Esophagus muscularis mucosa (tissue), 4 donors: Measurements from ENCODE around the gene RUNX1. TPM values are rescaled to one million over a fixed set of nuclear protein-coding genes. Genes with fewer than 3 reads are reported as not detected.

Experiments used
- DNase-seq: peaks from one replicate; pipeline ENCODE4 v3.0.0-alpha.2; 2017; ENCODE audit errors: extremely low spot score
- H3K27ac ChIP-seq, 4 donors: fragments of 200-600 bp; sonication (generic); replicated peaks in 1 of 4; 1 replicate in 3 of 4; 2 replicates in 1 of 4; pipeline ENCODE4 v1.5.1; 2016 to 2019; ENCODE audit warnings: mild to moderate bottlenecking in 1 of 4
- H3K27me3 ChIP-seq, 4 donors: fragments of 200-600 bp; sonication (generic); one replicate each; pipeline versions ENCODE4 v1.5.1 to v1.6.0; 2016 to 2019
- H3K36me3 ChIP-seq, 4 donors: fragments of 200-600 bp; sonication (generic); one replicate each; pipeline ENCODE4 v1.5.1; 2016 to 2019
- H3K4me1 ChIP-seq, 4 donors: fragments of 200-600 bp; sonication (generic); one replicate each; pipeline ENCODE4 v1.5.1; 2016 to 2019
- H3K4me3 ChIP-seq, 4 donors: fragments of 200-600 bp; sonication (generic); 1 replicate in 2 of 4; 2 replicates in 2 of 4; pipeline ENCODE4 v1.5.1; 2016 to 2019; ENCODE audit warnings: mild to moderate bottlenecking in 4 of 4, moderate library complexity in 1 of 4
- H3K9me3 ChIP-seq, 4 donors: fragments of 200-600 bp; sonication (generic); 1 replicate in 3 of 4; 2 replicates in 1 of 4; pipeline ENCODE4 v1.5.1; 2016 to 2019
- EP300 ChIP-seq: sonication (generic); formaldehyde crosslinking; IDR thresholded peaks from one replicate; pipeline ENCODE4 v1.6.1; 2017; ENCODE audit warnings: antibody characterized with exemption
- POLR2A ChIP-seq: fragments of 450-650 bp; IDR thresholded peaks from one replicate; pipeline ENCODE4 v1.6.1; 2017; ENCODE audit warnings: antibody characterized with exemption, moderate library complexity, mild to moderate bottlenecking, low read depth
- POLR2AphosphoS5 ChIP-seq, 2 donors: sonication (generic); formaldehyde crosslinking; IDR thresholded peaks; one replicate each; pipeline ENCODE4 v1.6.1; 2017; ENCODE audit warnings: antibody characterized with exemption in 2 of 2
- WGBS: methylation state at CpG from one replicate; pipeline ENCODE4 v1.1.5; 2018; 5-methylcytosine and 5-hydroxymethylcytosine counted together
- intact Hi-C: fragments of 100-400 bp; cut with DNase I; formaldehyde crosslinking; loops from one replicate; pipeline ENCODE4 v1.15.1; 2023
- total RNA-seq, 4 donors: library from RNA; depleted of rRNA; stranded (reverse); fragments of >200 nt; gene quantifications; one replicate each; pipeline versions ENCODE4 v1.1.0 to v1.2.1, GENCODE V29; 2016
- TF ChIP-seq, protein P1 (sequence below), 3 experiments: fragments of 200-600 bp in 2 of 3; fragments of 450-650 bp in 1 of 3; sonication (generic) in 2 of 3; IDR thresholded peaks; one replicate each; pipeline ENCODE4 v1.5.1; 2017 to 2019; ENCODE audit warnings: antibody characterized with exemption in 3 of 3, mild to moderate bottlenecking in 2 of 3, moderate library complexity in 1 of 3

Gene RUNX1
- 10 to 100 TPM in 1 of 4 donors, 1 to 10 TPM in 3; 3.7 to 10.9 (median 5.6) TPM for total RNA-seq

DNA sequence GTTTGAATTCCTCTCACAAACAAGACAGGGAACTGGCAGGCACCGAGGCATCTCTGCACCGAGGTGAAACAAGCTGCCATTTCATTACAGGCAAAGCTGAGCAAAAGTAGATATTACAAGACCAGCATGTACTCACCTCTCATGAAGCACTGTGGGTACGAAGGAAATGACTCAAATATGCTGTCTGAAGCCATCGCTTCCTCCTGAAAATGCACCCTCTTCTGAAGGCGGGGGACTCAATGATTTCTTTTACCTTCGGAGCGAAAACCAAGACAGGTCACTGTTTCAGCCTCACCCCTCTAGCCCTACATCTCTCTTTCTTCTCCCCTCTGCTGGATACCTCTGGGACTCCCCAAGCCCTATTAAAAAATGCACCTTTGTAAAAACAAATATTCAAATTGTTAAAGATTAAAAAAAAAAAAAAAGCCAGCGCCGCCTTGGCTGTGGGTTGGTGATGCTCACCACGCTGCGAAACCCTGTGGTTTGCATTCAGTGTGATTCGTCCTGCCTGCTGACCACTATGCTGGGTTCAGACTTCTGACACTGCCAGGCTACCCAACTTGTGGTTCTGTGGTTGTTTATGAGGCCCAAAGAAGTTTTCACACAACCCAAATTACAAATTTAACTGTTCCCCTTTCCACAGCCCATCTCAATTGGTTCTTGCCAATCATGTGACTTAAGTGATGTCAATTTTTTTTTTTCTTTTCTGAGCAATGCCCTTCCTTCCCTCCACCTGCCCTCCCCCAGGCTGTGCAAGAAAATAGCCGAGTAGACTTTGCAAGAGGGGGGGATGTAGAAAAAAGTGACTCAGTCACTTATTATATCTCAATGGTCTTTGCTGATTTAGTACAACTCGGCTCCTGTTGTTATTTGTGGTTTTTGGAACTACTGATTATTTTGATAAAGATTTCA is at the start of gene RUNX1:
Gene RUNX1 (minus strand): TSS at position 597 of the 912 bp plus-strand sequence.
- TF ChIP-seq POLR2AphosphoS5 (IDR thresholded peaks at IDR 0.05) (peak in 1 of 2 donors; percentile 38), POLR2A (no peak)
- H3K27ac ChIP-seq: peak within 1 kb of the TSS in 2 of 4 donors; percentile 3 to 45
- intact Hi-C loops: no loop called here
- H3K27me3 ChIP-seq: peaks cover 0 to 16% (median 3%) of the 10 kb centered on the region in 4 donors
- no peaks in the 10 kb centered on the region for H3K9me3 ChIP-seq
- H3K4me3 ChIP-seq: peak within 1 kb of the TSS; percentile 26 to 41 (median 28)
- 76% methylated on average over 14 of the region's 14 CpGs for WGBS
- peak; percentile 91 for DNase-seq
- peaks cover 8 to 43% (median 31%) of the 10 kb centered on the region in 4 donors for H3K4me1 ChIP-seq
- no peaks in the 10 kb centered on the region for H3K36me3 ChIP-seq

DNA sequence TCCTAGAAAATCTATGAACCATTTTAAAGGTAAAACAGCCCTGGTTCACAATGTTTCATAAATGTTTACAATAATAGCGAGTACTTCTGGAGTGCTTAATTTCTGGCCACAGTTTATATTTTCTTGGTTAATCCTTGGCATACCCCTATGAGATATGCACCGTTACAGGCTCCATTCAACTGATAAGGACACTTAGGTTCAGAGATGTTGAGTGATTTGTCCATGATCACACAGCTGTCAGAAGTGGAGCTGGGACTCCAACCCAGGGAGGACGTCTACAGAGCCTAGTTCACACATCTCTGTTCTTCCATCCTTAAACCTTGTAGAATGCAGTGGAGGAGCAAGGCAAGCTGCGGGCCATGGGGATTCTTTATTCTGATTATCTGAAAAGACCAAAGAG is 48.4 kb upstream of the RUNX1 start:
- no peaks in the 10 kb centered on the region for H3K9me3 ChIP-seq
- intact Hi-C loops: no loop called here
- H3K4me3 ChIP-seq: no peak overlapping the region
- H3K36me3 ChIP-seq: no peaks in the 10 kb centered on the region
- WGBS: 65% methylated on average over 4 of the region's 4 CpGs
- H3K4me1 ChIP-seq: no peaks in the 10 kb centered on the region
- no peak overlapping the region for H3K27ac ChIP-seq
- H3K27me3 ChIP-seq: no peaks in the 10 kb centered on the region
- DNase-seq: no peak
- TF ChIP-seq POLR2A (no peak), EP300 (no peak), POLR2AphosphoS5 (IDR thresholded peaks at IDR 0.05) (no peak)
- TF ChIP-seq, protein P1, sequence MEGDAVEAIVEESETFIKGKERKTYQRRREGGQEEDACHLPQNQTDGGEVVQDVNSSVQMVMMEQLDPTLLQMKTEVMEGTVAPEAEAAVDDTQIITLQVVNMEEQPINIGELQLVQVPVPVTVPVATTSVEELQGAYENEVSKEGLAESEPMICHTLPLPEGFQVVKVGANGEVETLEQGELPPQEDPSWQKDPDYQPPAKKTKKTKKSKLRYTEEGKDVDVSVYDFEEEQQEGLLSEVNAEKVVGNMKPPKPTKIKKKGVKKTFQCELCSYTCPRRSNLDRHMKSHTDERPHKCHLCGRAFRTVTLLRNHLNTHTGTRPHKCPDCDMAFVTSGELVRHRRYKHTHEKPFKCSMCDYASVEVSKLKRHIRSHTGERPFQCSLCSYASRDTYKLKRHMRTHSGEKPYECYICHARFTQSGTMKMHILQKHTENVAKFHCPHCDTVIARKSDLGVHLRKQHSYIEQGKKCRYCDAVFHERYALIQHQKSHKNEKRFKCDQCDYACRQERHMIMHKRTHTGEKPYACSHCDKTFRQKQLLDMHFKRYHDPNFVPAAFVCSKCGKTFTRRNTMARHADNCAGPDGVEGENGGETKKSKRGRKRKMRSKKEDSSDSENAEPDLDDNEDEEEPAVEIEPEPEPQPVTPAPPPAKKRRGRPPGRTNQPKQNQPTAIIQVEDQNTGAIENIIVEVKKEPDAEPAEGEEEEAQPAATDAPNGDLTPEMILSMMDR (IDR thresholded peaks at IDR 0.05): no peak

DNA sequence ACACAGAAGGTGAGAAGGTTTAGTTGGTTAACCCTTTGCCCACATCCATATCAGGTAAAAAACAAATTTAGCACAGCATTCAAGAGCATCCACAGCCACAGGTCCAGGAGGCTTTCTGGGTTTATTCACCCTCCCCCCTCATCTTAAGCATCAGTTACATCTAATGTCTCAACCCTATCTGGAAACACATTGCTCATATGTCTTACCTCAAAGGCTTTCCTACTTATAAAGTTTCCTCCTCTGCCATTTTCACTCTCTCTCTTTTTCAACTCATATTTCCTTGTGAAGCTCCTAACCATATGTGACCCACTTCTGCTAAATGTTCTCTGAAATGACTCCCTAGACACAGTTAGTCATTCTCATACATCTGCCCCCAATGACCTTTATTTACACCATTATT is 47.9 kb upstream of the RUNX1 start:
- no peak for TF ChIP-seq POLR2AphosphoS5 (IDR thresholded peaks at IDR 0.05)
- no peak for TF ChIP-seq EP300
- TF ChIP-seq POLR2A: no peak
- TF ChIP-seq, protein P1 (IDR thresholded peaks at IDR 0.05): no peak
- intact Hi-C loops: no loop called here
- Histone ChIP-seq H3K27me3 (no peaks in the 10 kb centered on the region), H3K27ac (no peak overlapping the region), H3K4me1 (no peaks in the 10 kb centered on the region), H3K9me3 (no peaks in the 10 kb centered on the region), H3K36me3 (no peaks in the 10 kb centered on the region), H3K4me3 (no peak overlapping the region)
- no peak for DNase-seq

DNA sequence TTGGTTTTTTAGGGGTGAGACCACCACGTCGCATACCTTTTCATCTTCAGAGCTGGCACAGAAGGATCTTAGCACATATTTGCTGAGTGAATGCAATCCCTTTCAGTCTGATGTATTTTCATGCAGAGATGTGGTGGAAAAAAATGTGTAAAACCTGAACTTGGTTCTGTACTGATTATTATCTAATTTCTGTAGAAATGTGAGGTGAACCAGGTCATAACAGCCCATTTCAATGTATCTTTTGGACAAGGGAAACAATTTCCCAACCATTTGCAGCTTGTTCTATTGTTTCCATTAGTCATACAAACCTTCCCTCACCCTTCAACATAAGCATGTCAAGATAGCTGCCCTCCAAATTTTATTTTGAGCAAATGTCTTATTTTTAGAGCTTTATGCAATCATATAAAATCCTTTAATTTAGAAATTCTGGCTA is 46.8 kb upstream of the RUNX1 start:
- Histone ChIP-seq H3K4me1 (no peaks in the 10 kb centered on the region), H3K27ac (no peak overlapping the region), H3K27me3 (no peaks in the 10 kb centered on the region), H3K4me3 (no peak overlapping the region), H3K9me3 (no peaks in the 10 kb centered on the region), H3K36me3 (no peaks in the 10 kb centered on the region)
- whole genome bisulfite sequencing: 79% methylated on average over 2 of the region's 2 CpGs
- TF ChIP-seq, protein P1 (IDR thresholded peaks at IDR 0.05): no peak
- TF ChIP-seq EP300: no peak
- TF ChIP-seq POLR2AphosphoS5 (IDR thresholded peaks at IDR 0.05): no peak
- TF ChIP-seq POLR2A: no peak
- DNase-seq: no peak
- intact Hi-C loops: no loop called here

DNA sequence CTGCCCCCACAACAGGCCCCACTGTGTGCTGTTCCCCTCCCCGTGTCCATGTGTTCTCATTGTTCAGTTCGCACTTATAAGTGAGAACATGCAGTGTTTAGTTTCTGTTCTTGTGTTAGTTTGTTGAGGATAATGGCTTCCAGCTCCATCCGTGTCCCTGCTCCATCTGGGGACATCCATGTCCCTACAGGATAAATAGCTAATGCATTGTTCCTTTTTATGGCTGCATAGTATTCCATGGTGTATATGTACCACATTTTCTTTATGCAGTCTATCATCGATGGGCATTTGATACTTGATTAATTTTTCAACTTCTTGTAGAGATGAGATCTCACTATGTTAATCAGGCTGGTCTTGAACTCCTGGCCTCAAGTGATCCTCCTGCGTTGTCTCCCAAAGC is 44.4 kb upstream of the RUNX1 start:
- Histone ChIP-seq H3K9me3 (no peaks in the 10 kb centered on the region), H3K4me3 (no peak overlapping the region), H3K27me3 (no peaks in the 10 kb centered on the region), H3K36me3 (no peaks in the 10 kb centered on the region), H3K4me1 (no peaks in the 10 kb centered on the region), H3K27ac (no peak overlapping the region)
- WGBS: 97% methylated on average over 5 of the region's 5 CpGs
- DNase-seq: no peak
- intact Hi-C loops: no loop called here
- TF ChIP-seq EP300: no peak
